ENCODE measurements around the gene DCN. TPM values are rescaled to one million over a fixed set of nuclear protein-coding genes. Genes with fewer than 3 reads are reported as not detected.

DCN gene
- total RNA-seq, 1 experiment from 2014 or later = 159 TPM

GRCh38 chr12:91099836-91100235 lies 82.8 kb downstream of the DCN start:
- Histone ChIP-seq H3K27me3 (no peaks in the 10 kb centered on the region), H3K36me3 (peaks cover 5% of the 10 kb centered on the region; the same call in 1 of the 2 replicates), H3K9me3 (no peaks in the 10 kb centered on the region; the same call in 1 of the 2 replicates), H3K4me3 (no peak overlapping the region)
- DNase-seq = no peak

GRCh38 chr12:91099341-91099740 lies 83.3 kb downstream of the DCN start:
- H3K36me3 ChIP-seq = peaks cover 5% of the 10 kb centered on the region; the same call in 1 of the 2 replicates
- H3K27me3 ChIP-seq = no peaks in the 10 kb centered on the region
- DNase-seq = no peak
- H3K9me3 ChIP-seq = no peaks in the 10 kb centered on the region; the same call in 1 of the 2 replicates
- H3K4me3 ChIP-seq = no peak overlapping the region

GRCh38 chr12:91098941-91099340 lies 83.7 kb downstream of the DCN start:
- H3K9me3 ChIP-seq = no peaks in the 10 kb centered on the region; the same call in 1 of the 2 replicates

GRCh38 chr12:91098461-91098860 lies 84.2 kb downstream of the DCN start:
- Histone ChIP-seq H3K4me3 (no peak overlapping the region), H3K9me3 (no peaks in the 10 kb centered on the region; the same call in 1 of the 2 replicates), H3K36me3 (0 out of 2 replicates have a peak, but pooled peaks cover 2% of the 10 kb centered on the region), H3K27me3 (no peaks in the 10 kb centered on the region)
- no peak for DNase-seq

More at GRCh38 chr12:91098941-91099340, 83.7 kb downstream of the DCN start:
- peak; percentile 60 for DNase-seq
- H3K27me3 ChIP-seq = no peaks in the 10 kb centered on the region
- H3K4me3 ChIP-seq = no peak overlapping the region
- peaks cover 5% of the 10 kb centered on the region; the same call in 1 of the 2 replicates for H3K36me3 ChIP-seq

- Histone ChIP-seq H3K9me3 (peaks cover 7% of the 10 kb centered on the region; the same call in 1 of the 2 replicates), H3K36me3 (no peaks in the 10 kb centered on the region), H3K27me3 (no peaks in the 10 kb centered on the region), H3K4me3 (no peak overlapping the region)
- DNase-seq = no peak
Observed at GRCh38 chr12:91094957-91095356, 87.7 kb downstream of the DCN start.

- Histone ChIP-seq H3K36me3 (no peaks in the 10 kb centered on the region), H3K27me3 (no peaks in the 10 kb centered on the region), H3K4me3 (no peak overlapping the region; the same call in 1 of the 2 replicates), H3K9me3 (peaks cover 13% of the 10 kb centered on the region; the same call in 1 of the 2 replicates)
- no peak for DNase-seq
Observed at GRCh38 chr12:91094032-91094662, 88.5 kb downstream of the DCN start.

- no peak for DNase-seq
- Histone ChIP-seq H3K9me3 (peaks cover 17% of the 10 kb centered on the region; the same call in 1 of the 2 replicates), H3K36me3 (no peaks in the 10 kb centered on the region), H3K4me3 (no peak overlapping the region), H3K27me3 (no peaks in the 10 kb centered on the region)
Observed at GRCh38 chr12:91093341-91093740, 89.3 kb downstream of the DCN start.

- Histone ChIP-seq H3K4me3 (no peak overlapping the region), H3K27me3 (no peaks in the 10 kb centered on the region), H3K9me3 (peaks cover 17% of the 10 kb centered on the region; the same call in 1 of the 2 replicates), H3K36me3 (no peaks in the 10 kb centered on the region)
- no peak for DNase-seq
Observed at GRCh38 chr12:91091916-91092715, 90.5 kb downstream of the DCN start.

Other genes with a start within 250 kb of the DCN start
- not detected in 2 replicates for gene CCER1, start 227.6 kb downstream of the DCN start, total RNA-seq (2014; rRNA removed; shearing (Covaris generic); ENCODE audit: low replicate concordance)
- gene EPYC, start 177.8 kb downstream of the DCN start, total RNA-seq (2014; rRNA removed; shearing (Covaris generic); ENCODE audit: low replicate concordance) = not detected in 2 replicates
- not detected in 2 replicates for gene KERA, start 124.8 kb downstream of the DCN start, total RNA-seq (2014; rRNA removed; shearing (Covaris generic); ENCODE audit: low replicate concordance)
- gene LUM, start 71.3 kb downstream of the DCN start, total RNA-seq (2014; rRNA removed; shearing (Covaris generic); ENCODE audit: low replicate concordance) = 69.9 and 94.9 TPM in 2 replicates